Gastrocnemius medialis (tissue), 4 donors: ENCODE measurements around the gene RILPL1. TPM values are rescaled to one million over a fixed set of nuclear protein-coding genes. Genes with fewer than 3 reads are reported as not detected.
A peak's percentile ranks its signal among the peaks of the same experiment; 100 is the strongest.
"Not testable (repeated sequence)": the region's sequence is repeated elsewhere in the genome, so short reads cannot be mapped to it uniquely, and the experiment has no call there.

Experiments
- ATAC-seq, 2 donors: fragments of 150-250 bp; one replicate each; pipeline ENCODE4 v1.9.1; 2016
- DNase-seq, 2 donors: peaks; one replicate each; pipeline ENCODE4 v3.0.0-alpha.2; 2019
- H3K27ac ChIP-seq, 4 donors: fragments of 200-600 bp; sonication (generic); 1 replicate in 1 of 4; 2 replicates in 3 of 4; pipeline ENCODE4 v1.5.1; 2016 to 2018; ENCODE audit warnings: mild to moderate bottlenecking in 2 of 4, moderate library complexity in 1 of 4
- H3K27me3 ChIP-seq, 3 donors: fragments of 200-600 bp; sonication (generic) in 2 of 3; 1 replicate in 1 of 3; 2 replicates in 2 of 3; pipeline versions ENCODE4 v1.5.1 to v1.6.0; 2016 to 2019; ENCODE audit warnings: mild to moderate bottlenecking in 1 of 3, moderate library complexity in 1 of 3
- H3K36me3 ChIP-seq, 2 donors: fragments of 200-600 bp; sonication (generic) in 1 of 2; one replicate each; pipeline ENCODE4 v1.5.1; 2017 to 2018
- H3K4me1 ChIP-seq, 2 donors: fragments of 200-600 bp; sonication (generic) in 1 of 2; one replicate each; pipeline ENCODE4 v1.5.1; 2016 to 2017; ENCODE audit warnings: mild to moderate bottlenecking in 2 of 2
- H3K4me3 ChIP-seq, 4 donors: fragments of 200-600 bp; sonication (generic) in 3 of 4; 1 replicate in 1 of 4; 2 replicates in 3 of 4; pipeline ENCODE4 v1.5.1; 2016 to 2019; ENCODE audit warnings: mild to moderate bottlenecking in 2 of 4
- H3K9me3 ChIP-seq, 3 donors: fragments of 200-600 bp; sonication (generic) in 2 of 3; 1 replicate in 1 of 3; 2 replicates in 2 of 3; pipeline ENCODE4 v1.5.1; 2016 to 2019
- POLR2A ChIP-seq, 2 donors: fragments of 450-650 bp; IDR thresholded peaks; one replicate each; pipeline ENCODE4 v1.6.1; 2017; ENCODE audit warnings: antibody characterized with exemption in 2 of 2, mild to moderate bottlenecking in 2 of 2, moderate library complexity in 2 of 2
- in situ Hi-C, 4 donors: fragments of 200-750 bp; cut with MboI; loops; one replicate each; pipeline versions ENCODE4 v1.15.0 to v1.8.0; 2017; ENCODE audit warnings: low sequenced_read_pairs in 4 of 4
- intact Hi-C: fragments of 100-400 bp; cut with DNase I; formaldehyde crosslinking; loops from one replicate; pipeline ENCODE4 v1.15.1; 2023; ENCODE audit warnings: low total_unique reads
- total RNA-seq, 4 donors: library from RNA; depleted of rRNA; stranded (reverse); fragments of >200 nt; gene quantifications; one replicate each; pipeline versions ENCODE4 v1.1.0 to v1.2.3, GENCODE V29; 2016
- TF ChIP-seq, protein P1 (sequence below), 5 experiments: fragments of 450-650 bp in 3 of 5; fragments of 200-600 bp in 2 of 5; sonication (generic) in 2 of 5; IDR thresholded peaks in 4 of 5; conservative IDR thresholded peaks in 1 of 5; 1 replicate in 4 of 5; 2 replicates in 1 of 5; pipeline ENCODE4 v1.5.1; 2016 to 2019; ENCODE audit warnings: antibody characterized with exemption in 5 of 5, mild to moderate bottlenecking in 3 of 5, moderate library complexity in 3 of 5

RILPL1 gene
- total RNA-seq, 4 donors from 2014 or later, result 33.4 to 65.3 (median 40.6) TPM

DNA sequence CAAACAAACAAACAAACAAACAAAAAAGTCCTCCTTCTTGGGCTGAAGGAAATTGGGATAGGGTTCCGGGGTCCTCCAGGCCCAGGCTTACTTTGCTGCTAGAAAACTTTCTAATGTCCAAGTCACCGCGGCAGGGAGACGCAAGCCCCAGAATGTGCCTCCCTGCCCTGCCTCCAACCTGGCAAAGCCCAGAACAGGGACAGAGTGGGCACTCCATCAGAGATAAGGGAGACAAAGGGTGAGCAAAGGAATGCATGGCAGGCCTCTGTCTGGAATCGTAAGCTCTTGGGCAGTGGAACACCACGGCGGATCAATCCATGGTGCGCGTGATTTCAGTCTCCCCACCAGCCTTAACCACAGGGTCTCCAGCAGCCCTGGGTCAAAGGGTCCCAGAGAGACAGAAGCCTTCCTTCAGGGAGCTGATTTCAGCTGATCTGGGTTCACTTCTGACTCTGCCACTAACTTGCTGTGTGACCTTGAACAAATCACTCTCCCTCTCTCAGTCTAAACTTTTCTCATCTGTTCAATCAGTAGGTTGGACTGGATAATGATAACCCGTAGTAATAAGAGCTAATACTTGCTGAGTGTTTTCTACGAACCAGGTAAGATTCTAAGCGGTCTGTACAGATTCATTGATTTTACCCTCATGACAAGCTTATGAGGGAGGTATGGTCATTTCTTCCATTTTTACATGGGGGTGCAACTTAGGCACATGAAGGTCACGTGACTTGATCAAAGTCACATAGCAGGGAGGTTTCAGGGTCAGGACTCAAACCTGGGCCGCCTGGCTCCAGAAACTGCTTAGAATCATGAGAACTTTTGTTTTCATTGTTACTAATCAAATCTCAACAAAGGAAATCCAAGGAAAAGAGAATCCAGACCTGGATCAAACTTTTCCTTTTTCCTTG, 12.7 kb downstream of the RILPL1 start:
- DNase-seq, result no peak
- H3K27me3 ChIP-seq, result no peaks in the 10 kb centered on the region
- H3K4me1 ChIP-seq, result peaks cover 12% of the 10 kb centered on the region in 2 donors
- ATAC-seq, result no peak
- in situ Hi-C loops (no loop called here), intact Hi-C loops (no loop called here)
- TF ChIP-seq, protein P1, sequence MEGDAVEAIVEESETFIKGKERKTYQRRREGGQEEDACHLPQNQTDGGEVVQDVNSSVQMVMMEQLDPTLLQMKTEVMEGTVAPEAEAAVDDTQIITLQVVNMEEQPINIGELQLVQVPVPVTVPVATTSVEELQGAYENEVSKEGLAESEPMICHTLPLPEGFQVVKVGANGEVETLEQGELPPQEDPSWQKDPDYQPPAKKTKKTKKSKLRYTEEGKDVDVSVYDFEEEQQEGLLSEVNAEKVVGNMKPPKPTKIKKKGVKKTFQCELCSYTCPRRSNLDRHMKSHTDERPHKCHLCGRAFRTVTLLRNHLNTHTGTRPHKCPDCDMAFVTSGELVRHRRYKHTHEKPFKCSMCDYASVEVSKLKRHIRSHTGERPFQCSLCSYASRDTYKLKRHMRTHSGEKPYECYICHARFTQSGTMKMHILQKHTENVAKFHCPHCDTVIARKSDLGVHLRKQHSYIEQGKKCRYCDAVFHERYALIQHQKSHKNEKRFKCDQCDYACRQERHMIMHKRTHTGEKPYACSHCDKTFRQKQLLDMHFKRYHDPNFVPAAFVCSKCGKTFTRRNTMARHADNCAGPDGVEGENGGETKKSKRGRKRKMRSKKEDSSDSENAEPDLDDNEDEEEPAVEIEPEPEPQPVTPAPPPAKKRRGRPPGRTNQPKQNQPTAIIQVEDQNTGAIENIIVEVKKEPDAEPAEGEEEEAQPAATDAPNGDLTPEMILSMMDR (IDR thresholded peaks at IDR 0.05 in 4 of 5, conservative IDR thresholded peaks at IDR 0.05 in 1 of 5), result no peak
- no peak for TF ChIP-seq POLR2A (IDR thresholded peaks at IDR 0.05)
- H3K27ac ChIP-seq, result peak overlapping the region; percentile 75 to 88 (median 85)
- H3K36me3 ChIP-seq, result peaks cover 0 to 47% of the 10 kb centered on the region in 2 donors
- H3K9me3 ChIP-seq, result no peaks in the 10 kb centered on the region
- no peak overlapping the region for H3K4me3 ChIP-seq

DNA sequence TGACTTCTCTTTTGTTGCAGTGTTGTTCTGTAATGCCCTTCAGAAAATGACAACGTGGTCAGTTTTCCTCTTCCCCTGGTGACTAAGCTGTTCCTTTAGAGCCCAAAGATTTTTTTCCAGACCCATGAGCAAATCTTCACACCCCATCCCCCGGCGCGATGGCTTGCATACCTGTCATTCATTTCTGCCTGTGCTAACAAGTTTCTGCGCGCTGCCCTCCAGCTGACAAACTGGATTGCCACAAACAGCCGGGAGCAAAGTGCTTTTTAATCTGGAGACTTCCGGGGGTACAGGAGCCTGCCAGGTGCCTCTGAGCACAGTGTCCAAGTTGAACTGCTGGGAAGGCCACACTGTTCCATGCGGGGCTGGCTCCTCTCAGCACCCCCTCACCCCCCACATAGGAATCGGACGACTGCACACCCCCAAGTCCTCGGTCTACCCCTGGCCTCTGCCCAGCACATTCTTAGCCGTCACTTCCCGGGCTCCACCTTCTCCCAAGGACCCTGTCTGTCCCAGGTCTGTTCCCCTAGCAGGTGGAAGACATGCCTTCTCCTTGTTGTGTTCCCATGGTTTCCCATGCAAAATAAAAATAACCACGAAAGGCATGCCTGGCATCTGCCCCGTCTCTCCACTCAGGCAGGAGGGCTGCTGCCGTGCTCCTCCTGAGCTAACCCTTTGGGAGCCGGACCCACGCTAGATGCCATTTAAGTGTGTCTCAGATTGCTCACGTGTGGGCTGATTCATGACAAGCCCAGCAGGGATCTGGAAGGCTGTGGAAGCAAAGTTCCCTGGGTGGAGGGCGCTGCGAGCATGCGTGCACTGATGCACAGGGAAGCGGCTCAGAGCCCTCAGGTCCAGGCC, 14.1 kb downstream of the RILPL1 start:
- Histone ChIP-seq H3K4me3 (peak overlapping the region in 2 of 4 donors; percentile 13 to 19), H3K27me3 (no peaks in the 10 kb centered on the region), H3K27ac (peak overlapping the region; percentile 75 to 88 (median 85)), H3K36me3 (peaks cover 0 to 48% of the 10 kb centered on the region in 2 donors), H3K9me3 (no peaks in the 10 kb centered on the region), H3K4me1 (peaks cover 12% of the 10 kb centered on the region in 2 donors)
- intact Hi-C loops, result loop anchor here (2.0 kb wide), 1 partner anchor 25 kb away; no protein-coding TSS in a partner anchor
- TF ChIP-seq POLR2A (IDR thresholded peaks at IDR 0.05), result no peak
- TF ChIP-seq, protein P1 (IDR thresholded peaks at IDR 0.05 in 4 of 5, conservative IDR thresholded peaks at IDR 0.05 in 1 of 5), result no peak
- in situ Hi-C loops, result no loop called here
- peak; percentile 58 to 77 for DNase-seq
- ATAC-seq, result peak; percentile 79 to 83

GRCh38 chr12:123516216-123516780, 17.2 kb downstream of the RILPL1 start:
- peaks cover 0 to 34% of the 10 kb centered on the region in 2 donors for H3K36me3 ChIP-seq
- ATAC-seq (no peak), DNase-seq (no peak)
- H3K4me1 ChIP-seq, result peaks cover 12% of the 10 kb centered on the region in 2 donors
- H3K9me3 ChIP-seq, result no peaks in the 10 kb centered on the region
- in situ Hi-C loops, result no loop called here
- H3K27me3 ChIP-seq, result no peaks in the 10 kb centered on the region
- TF ChIP-seq, protein P1 (IDR thresholded peaks at IDR 0.05 in 4 of 5, conservative IDR thresholded peaks at IDR 0.05 in 1 of 5), result no peak
- TF ChIP-seq POLR2A (IDR thresholded peaks at IDR 0.05), result no peak
- peak overlapping the region in 2 of 4 donors; percentile 16 to 35 for H3K27ac ChIP-seq
- intact Hi-C loops, result no loop called here
- no peak overlapping the region for H3K4me3 ChIP-seq

DNA sequence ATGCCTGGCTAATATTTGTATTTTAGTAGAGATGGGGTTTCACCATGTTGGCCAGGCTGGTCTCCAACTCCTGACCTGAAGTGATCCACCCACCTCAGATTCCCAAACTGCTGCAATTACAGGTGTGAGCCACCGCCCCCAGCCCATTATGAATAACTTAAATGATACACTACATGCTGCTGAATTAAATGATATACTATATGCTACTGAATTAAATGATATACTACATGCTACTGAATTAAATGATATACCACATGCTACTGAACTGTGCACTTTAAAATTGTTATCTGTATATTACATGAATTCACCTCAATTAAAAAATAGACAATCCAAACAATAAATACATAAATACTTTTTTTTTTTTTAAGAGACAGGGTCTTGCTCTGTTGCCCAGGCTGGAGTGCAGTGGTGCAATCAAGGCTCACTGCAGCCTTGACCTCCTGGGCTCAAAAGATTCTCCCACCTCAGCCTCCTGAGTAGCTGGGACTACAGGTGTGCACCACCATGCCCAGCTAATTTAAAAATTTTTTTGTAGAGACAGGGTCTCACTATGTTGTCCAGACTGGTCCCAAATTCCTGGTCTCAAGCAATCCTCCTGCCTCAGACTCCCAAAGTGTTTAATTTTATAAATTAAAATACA, 18.8 kb downstream of the RILPL1 start:
- H3K4me1 ChIP-seq, H3K27ac ChIP-seq, DNase-seq, in situ Hi-C loops, intact Hi-C loops, H3K9me3 ChIP-seq, H3K27me3 ChIP-seq, ATAC-seq, H3K4me3 ChIP-seq: not testable (repeated sequence)
- peaks cover 0 to 27% of the 10 kb centered on the region in 2 donors for H3K36me3 ChIP-seq
